HPDE6-E6E7 (cell line): ENCODE measurements around the gene OSR1.

ENCODE experiments used
- DNase-seq: peaks from one replicate; pipeline ENCODE4 v3.0.0; 2011; ENCODE audit warnings: missing footprints; ENCODE audit errors: extremely low spot score

Gene OSR1

GRCh38 chr2:19359021-19359357 lies 566 bp upstream of the OSR1 start:
- DNase-seq = no peak

GRCh38 chr2:19357402-19358241 lies 801 bp downstream of the OSR1 start:
- DNase-seq = no peak

GRCh38 chr2:19356545-19357401 lies 1.6 kb downstream of the OSR1 start:
- DNase-seq = no peak

- no peak for DNase-seq
These were observed 2.4 kb downstream of the OSR1 start for GRCh38 chr2:19355931-19356544.

GRCh38 chr2:19355416-19355821 lies 3.0 kb downstream of the OSR1 start:
- no peak for DNase-seq

- no peak for DNase-seq
These were observed 3.4 kb downstream of the OSR1 start for GRCh38 chr2:19355014-19355405.

GRCh38 chr2:19353721-19354050 lies 4.7 kb downstream of the OSR1 start:
- no peak for DNase-seq

- no peak for DNase-seq
These were observed 5.3 kb downstream of the OSR1 start for GRCh38 chr2:19352946-19353720.

- DNase-seq = no peak
These were observed 6.3 kb downstream of the OSR1 start for GRCh38 chr2:19351899-19352697.

- DNase-seq = no peak
These were observed 6.9 kb downstream of the OSR1 start for GRCh38 chr2:19351499-19351898.

GRCh38 chr2:19350678-19351401 lies 7.6 kb downstream of the OSR1 start:
- DNase-seq = no peak

GRCh38 chr2:19349911-19350677 lies 8.3 kb downstream of the OSR1 start:
- DNase-seq = no peak

- no peak for DNase-seq
These were observed 9.7 kb downstream of the OSR1 start for GRCh38 chr2:19348692-19349091.

GRCh38 chr2:19347619-19348562 lies 10.5 kb downstream of the OSR1 start:
- DNase-seq = peak; percentile 91

- DNase-seq = no peak
These were observed 11.3 kb downstream of the OSR1 start for GRCh38 chr2:19346983-19347618.

GRCh38 chr2:19337742-19338141 lies 20.7 kb downstream of the OSR1 start:
- DNase-seq = no peak

GRCh38 chr2:19337202-19337601 lies 21.2 kb downstream of the OSR1 start:
- DNase-seq = no peak

- no peak for DNase-seq
These were observed 21.6 kb downstream of the OSR1 start for GRCh38 chr2:19336781-19337180.
